ENCODE measurements around the gene P2RX5.

The P2RX5 gene

DNA sequence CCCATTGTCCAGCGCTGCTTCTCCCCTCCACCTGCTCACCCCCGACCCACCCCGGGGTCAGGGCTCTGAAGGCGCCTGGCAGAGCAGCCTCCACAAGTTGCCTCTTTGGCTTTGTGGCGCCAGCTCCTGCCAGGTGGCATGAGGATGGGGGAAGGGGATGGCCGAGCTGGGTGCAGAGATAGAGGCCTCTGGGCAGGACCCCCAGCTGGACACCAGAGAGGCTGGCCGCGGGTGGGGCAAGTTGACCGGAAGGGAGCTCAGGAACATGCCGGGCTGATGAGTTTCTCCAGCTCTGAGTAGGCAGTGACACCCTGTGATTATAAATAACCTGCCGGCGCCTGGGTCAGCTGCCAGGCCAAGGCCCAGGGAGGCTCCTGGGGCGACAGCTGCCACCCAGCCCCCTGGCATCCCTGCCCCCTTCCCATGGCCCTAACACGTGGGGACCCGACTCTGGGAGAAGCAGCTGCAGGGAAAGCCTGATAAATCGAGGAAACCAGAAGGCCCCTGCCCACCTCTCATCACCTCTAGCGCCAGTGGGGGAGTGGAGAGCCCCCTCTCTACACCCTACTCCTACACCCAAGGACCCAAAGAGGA, 729 bp downstream of the P2RX5 start:
- Histone ChIP-seq H3K9me2 (replicated peaks; ENCODE audit: low read depth, low read length) (no peaks in the 10 kb centered on the region), H4K20me1 (ENCODE audit: insufficient read depth, low read length, poor library complexity, severe bottlenecking) (peaks cover 26% of the 10 kb centered on the region), H3K27me3 (ENCODE audit: insufficient read depth, low read length, poor library complexity, severe bottlenecking) (no peaks in the 10 kb centered on the region), H3K4me1 (ENCODE audit: insufficient read depth, low read length, poor library complexity, severe bottlenecking) (peaks cover 42% of the 10 kb centered on the region), H3K4me2 (ENCODE audit: low read depth, low read length, poor library complexity, severe bottlenecking) (peak overlapping the region; percentile 91), H2AFZ (ENCODE audit: low read length) (peak overlapping the region; percentile 86), H3K9ac (ENCODE audit: low read depth, low read length, poor library complexity, severe bottlenecking) (peak overlapping the region; percentile 92), H3K9me3 (ENCODE audit: insufficient read depth, low read depth, low read length) (no peaks in the 10 kb centered on the region), H3K79me2 (ENCODE audit: insufficient read depth, low read length) (peaks cover 49% of the 10 kb centered on the region), H3K36me3 (ENCODE audit: insufficient read depth, low read length) (peaks cover 10% of the 10 kb centered on the region; the same call in 1 of the 2 replicates), H3F3A (ENCODE audit: low read depth) (no peaks in the 10 kb centered on the region; the same call in 1 of the 2 replicates), H3K4me3 (ENCODE audit: low read length, poor library complexity, severe bottlenecking) (peak overlapping the region; percentile 96)
- no peak for TF ChIP-seq EZH2phosphoT487 (IDR thresholded peaks at IDR 0.05; ENCODE audit: borderline replicate concordance)
- TF ChIP-seq CTCF (conservative IDR thresholded peaks at IDR 0.05; ENCODE audit: low read length): no peak

DNA sequence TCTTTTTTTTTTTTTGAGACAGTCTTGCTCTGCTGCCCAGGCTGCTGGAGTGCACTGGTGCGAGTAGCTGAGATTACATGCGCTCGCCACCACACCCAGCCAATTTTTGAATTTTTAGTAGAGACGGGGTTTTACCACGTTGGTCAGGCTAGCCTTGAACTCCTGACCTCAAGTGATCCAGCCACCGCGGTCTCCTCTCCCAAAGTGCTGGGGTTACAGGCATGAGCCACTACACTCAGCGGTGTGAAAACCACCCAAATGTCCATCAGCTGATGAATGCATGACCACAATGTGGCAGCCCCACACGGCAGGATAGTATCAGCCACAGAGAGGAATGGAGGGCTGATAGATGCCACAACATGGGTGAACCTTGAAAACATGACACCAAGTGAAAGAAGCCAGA, 2.1 kb downstream of the P2RX5 start:
- peak overlapping the region; percentile 96 for H3K4me3 ChIP-seq (ENCODE audit: low read length, poor library complexity, severe bottlenecking)
- TF ChIP-seq CTCF (conservative IDR thresholded peaks at IDR 0.05; ENCODE audit: low read length): no peak

DNA sequence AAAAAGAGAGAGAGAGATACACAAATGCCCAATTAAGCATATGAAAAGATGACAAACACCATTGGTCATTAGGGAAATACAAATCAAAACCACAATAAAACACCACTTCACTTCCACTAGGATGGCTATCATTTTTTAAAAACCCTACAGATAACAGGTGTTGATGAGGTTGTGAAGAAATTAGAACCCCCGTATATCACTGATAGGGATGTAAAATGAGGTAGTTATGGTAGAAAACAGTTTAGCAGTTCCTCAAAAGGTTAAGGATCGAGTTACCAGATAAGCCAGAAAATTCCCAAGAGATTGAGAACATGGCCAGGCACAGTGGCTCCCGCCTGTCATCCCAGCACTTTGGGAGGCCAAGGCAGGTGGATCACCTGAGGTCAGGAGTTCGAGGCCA, 2.8 kb downstream of the P2RX5 start:
- H4K20me1 ChIP-seq (ENCODE audit: insufficient read depth, low read length, poor library complexity, severe bottlenecking): peaks cover 33% of the 10 kb centered on the region
- no peaks in the 10 kb centered on the region; the same call in 1 of the 2 replicates for H3F3A ChIP-seq (ENCODE audit: low read depth)
- peaks cover 36% of the 10 kb centered on the region for H3K4me1 ChIP-seq (ENCODE audit: insufficient read depth, low read length, poor library complexity, severe bottlenecking)
- H3K27me3 ChIP-seq (ENCODE audit: insufficient read depth, low read length, poor library complexity, severe bottlenecking): no peaks in the 10 kb centered on the region
- H3K4me2 ChIP-seq (ENCODE audit: low read depth, low read length, poor library complexity, severe bottlenecking): peak overlapping the region; percentile 66
- no peaks in the 10 kb centered on the region for H3K9me3 ChIP-seq (ENCODE audit: insufficient read depth, low read depth, low read length)
- no peak overlapping the region for H3K9ac ChIP-seq (ENCODE audit: low read depth, low read length, poor library complexity, severe bottlenecking)
- H3K4me3 ChIP-seq (ENCODE audit: low read length, poor library complexity, severe bottlenecking): peak overlapping the region; percentile 38
- H3K79me2 ChIP-seq (ENCODE audit: insufficient read depth, low read length): peaks cover 49% of the 10 kb centered on the region
- peaks cover 20% of the 10 kb centered on the region; the same call in 1 of the 2 replicates for H3K36me3 ChIP-seq (ENCODE audit: insufficient read depth, low read length)
- no peak overlapping the region for H2AFZ ChIP-seq (ENCODE audit: low read length)
- TF ChIP-seq CTCF (conservative IDR thresholded peaks at IDR 0.05; ENCODE audit: low read length): no peak
- no peak for TF ChIP-seq EZH2phosphoT487 (IDR thresholded peaks at IDR 0.05; ENCODE audit: borderline replicate concordance)
- H3K9me2 ChIP-seq (replicated peaks; ENCODE audit: low read depth, low read length): no peaks in the 10 kb centered on the region

More for the DNA sequence above, 2.1 kb downstream of the P2RX5 start:
- Histone ChIP-seq H3K4me1 (ENCODE audit: insufficient read depth, low read length, poor library complexity, severe bottlenecking) (peaks cover 42% of the 10 kb centered on the region), H3K9me3 (ENCODE audit: insufficient read depth, low read depth, low read length) (no peaks in the 10 kb centered on the region), H3F3A (ENCODE audit: low read depth) (no peaks in the 10 kb centered on the region; the same call in 1 of the 2 replicates), H3K36me3 (ENCODE audit: insufficient read depth, low read length) (peaks cover 20% of the 10 kb centered on the region; the same call in 1 of the 2 replicates), H3K9me2 (replicated peaks; ENCODE audit: low read depth, low read length) (no peaks in the 10 kb centered on the region), H2AFZ (ENCODE audit: low read length) (no peak overlapping the region), H3K79me2 (ENCODE audit: insufficient read depth, low read length) (peaks cover 49% of the 10 kb centered on the region), H3K27me3 (ENCODE audit: insufficient read depth, low read length, poor library complexity, severe bottlenecking) (no peaks in the 10 kb centered on the region), H3K9ac (ENCODE audit: low read depth, low read length, poor library complexity, severe bottlenecking) (peak overlapping the region; percentile 92), H3K4me2 (ENCODE audit: low read depth, low read length, poor library complexity, severe bottlenecking) (peak overlapping the region; percentile 91), H4K20me1 (ENCODE audit: insufficient read depth, low read length, poor library complexity, severe bottlenecking) (peaks cover 30% of the 10 kb centered on the region)

All from Loucy (cell line).